DND-41 (cell line): ENCODE data around the gene RAB4B.

Experiments used
- CTCF ChIP-seq: IDR thresholded peaks from 2 replicates; pipeline ENCODE4 v1.5.1; 2012; ENCODE audit warnings: borderline replicate concordance, low read length, moderate library complexity, mild to moderate bottlenecking; ENCODE audit not compliant: poor library complexity, severe bottlenecking; ENCODE audit errors: extremely low read depth
- EZH2 ChIP-seq: IDR thresholded peaks from 3 replicates; pipeline ENCODE4 v1.6.1; 2012; ENCODE audit warnings: borderline replicate concordance, low read depth, mild to moderate bottlenecking, moderate library complexity, low read length, inconsistent platforms; ENCODE audit not compliant: severe bottlenecking

- TF ChIP-seq CTCF, result no peak
- TF ChIP-seq EZH2, result no peak
Observed at GRCh38 chr19:40803857-40804782, 26.1 kb downstream of the RAB4B start.
